Measurements from ENCODE around the gene SPRR2B. TPM values are rescaled to one million over a fixed set of nuclear protein-coding genes. Genes with fewer than 3 reads are reported as not detected.

Gene SPRR2B
- total and polyA plus RNA-seq, 9 of the 15 experiments (the other 6 are each of a cell fraction or from before 2014, with no cell fraction given), result not detected

DNA sequence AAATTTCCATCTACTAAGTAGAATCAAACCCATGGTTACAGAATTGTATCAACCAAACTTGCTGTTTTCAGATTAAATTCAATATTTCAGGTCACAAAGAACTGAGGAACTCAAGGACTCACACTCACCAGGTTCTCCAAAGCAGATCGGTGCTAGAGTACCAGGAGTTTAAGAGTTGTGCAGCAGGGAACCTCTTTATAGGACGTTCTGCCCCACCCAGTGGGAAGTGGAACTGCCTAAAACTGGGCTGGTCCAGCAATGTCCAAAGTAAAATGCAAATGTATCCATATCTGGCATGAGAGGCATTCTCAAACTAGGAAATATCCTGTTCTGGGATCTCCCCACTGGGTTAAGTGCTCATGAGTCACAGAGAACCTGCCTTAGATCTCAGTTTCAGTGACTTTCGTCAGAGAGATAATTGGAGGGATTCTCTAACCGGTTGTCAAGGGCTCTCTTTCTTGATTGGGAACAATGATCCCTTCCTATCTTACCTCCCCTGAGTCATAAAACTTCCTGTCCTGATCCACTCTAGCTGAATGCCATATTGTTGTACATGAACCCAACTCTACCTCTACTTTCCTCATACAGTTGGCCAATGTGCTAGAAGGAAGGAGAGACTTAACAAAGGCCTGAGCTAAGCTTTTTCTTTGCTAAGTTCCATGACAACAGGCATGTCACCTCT, 30.3 kb downstream of the SPRR2B start, which contains the start of gene SPRR2D (continued):
- no peak for TF ChIP-seq ZBTB8A (IDR thresholded peaks at IDR 0.05; ENCODE audit: partially characterized antibody)
- peak; percentile 98 for TF ChIP-seq POLR2H (tag; IDR thresholded peaks at IDR 0.05; ENCODE audit: low read depth)
- TF ChIP-seq ETV1 (tag; conservative IDR thresholded peaks at IDR 0.05; ENCODE audit: low read depth), result 0 out of 2 replicates have a peak, but pooled peaks have one; percentile 6
- no peak for TF ChIP-seq POLR2G (IDR thresholded peaks at IDR 0.05; ENCODE audit: low read depth, low read length)
- TF ChIP-seq MYNN (IDR thresholded peaks at IDR 0.05), result no peak
- no peak for TF ChIP-seq MYNN (CRISPR knock-in tag; IDR thresholded peaks at IDR 0.05)
- no peak for TF ChIP-seq MTA3 (IDR thresholded peaks at IDR 0.05; ENCODE audit: borderline replicate concordance)
- TF ChIP-seq ZNF695 (CRISPR knock-in tag; IDR thresholded peaks at IDR 0.05), result no peak
- no peak for TF ChIP-seq SAP30 (IDR thresholded peaks at IDR 0.05; ENCODE audit: borderline replicate concordance, insufficient read depth, low read depth, low read length, poor library complexity, severe bottlenecking)
- TF ChIP-seq, protein P1, sequence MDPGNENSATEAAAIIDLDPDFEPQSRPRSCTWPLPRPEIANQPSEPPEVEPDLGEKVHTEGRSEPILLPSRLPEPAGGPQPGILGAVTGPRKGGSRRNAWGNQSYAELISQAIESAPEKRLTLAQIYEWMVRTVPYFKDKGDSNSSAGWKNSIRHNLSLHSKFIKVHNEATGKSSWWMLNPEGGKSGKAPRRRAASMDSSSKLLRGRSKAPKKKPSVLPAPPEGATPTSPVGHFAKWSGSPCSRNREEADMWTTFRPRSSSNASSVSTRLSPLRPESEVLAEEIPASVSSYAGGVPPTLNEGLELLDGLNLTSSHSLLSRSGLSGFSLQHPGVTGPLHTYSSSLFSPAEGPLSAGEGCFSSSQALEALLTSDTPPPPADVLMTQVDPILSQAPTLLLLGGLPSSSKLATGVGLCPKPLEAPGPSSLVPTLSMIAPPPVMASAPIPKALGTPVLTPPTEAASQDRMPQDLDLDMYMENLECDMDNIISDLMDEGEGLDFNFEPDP (CRISPR knock-in tag; IDR thresholded peaks at IDR 0.05), result no peak
- 0 out of 2 replicates have a peak, but pooled peaks have one; percentile 49 for TF ChIP-seq ZEB2 (IDR thresholded peaks at IDR 0.05)
- no peak for TF ChIP-seq KLF1 (tag; IDR thresholded peaks at IDR 0.05)
- no peak for TF ChIP-seq ZNF140 (CRISPR knock-in tag; IDR thresholded peaks at IDR 0.05)
- TF ChIP-seq ZNF717 (CRISPR knock-in tag; IDR thresholded peaks at IDR 0.05), result no peak
- TF ChIP-seq, protein P2, sequence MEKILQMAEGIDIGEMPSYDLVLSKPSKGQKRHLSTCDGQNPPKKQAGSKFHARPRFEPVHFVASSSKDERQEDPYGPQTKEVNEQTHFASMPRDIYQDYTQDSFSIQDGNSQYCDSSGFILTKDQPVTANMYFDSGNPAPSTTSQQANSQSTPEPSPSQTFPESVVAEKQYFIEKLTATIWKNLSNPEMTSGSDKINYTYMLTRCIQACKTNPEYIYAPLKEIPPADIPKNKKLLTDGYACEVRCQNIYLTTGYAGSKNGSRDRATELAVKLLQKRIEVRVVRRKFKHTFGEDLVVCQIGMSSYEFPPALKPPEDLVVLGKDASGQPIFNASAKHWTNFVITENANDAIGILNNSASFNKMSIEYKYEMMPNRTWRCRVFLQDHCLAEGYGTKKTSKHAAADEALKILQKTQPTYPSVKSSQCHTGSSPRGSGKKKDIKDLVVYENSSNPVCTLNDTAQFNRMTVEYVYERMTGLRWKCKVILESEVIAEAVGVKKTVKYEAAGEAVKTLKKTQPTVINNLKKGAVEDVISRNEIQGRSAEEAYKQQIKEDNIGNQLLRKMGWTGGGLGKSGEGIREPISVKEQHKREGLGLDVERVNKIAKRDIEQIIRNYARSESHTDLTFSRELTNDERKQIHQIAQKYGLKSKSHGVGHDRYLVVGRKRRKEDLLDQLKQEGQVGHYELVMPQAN (IDR thresholded peaks at IDR 0.05; ENCODE audit: borderline replicate concordance), result no peak
- no peak for TF ChIP-seq ETV5 (CRISPR knock-in tag; IDR thresholded peaks at IDR 0.05; ENCODE audit: low read depth)
- TF ChIP-seq HNRNPLL (IDR thresholded peaks at IDR 0.05; ENCODE audit: low read depth, low read length, poor library complexity, severe bottlenecking), result no peak
- no peak for TF ChIP-seq PURB (CRISPR knock-in tag; IDR thresholded peaks at IDR 0.05; ENCODE audit: low read depth)
- no peak for TF ChIP-seq MCM7 (IDR thresholded peaks at IDR 0.05)
- TF ChIP-seq MAFG (tag; conservative IDR thresholded peaks at IDR 0.05), result no peak
- TF ChIP-seq TCF7 (IDR thresholded peaks at IDR 0.05; ENCODE audit: borderline replicate concordance), result no peak
- TF ChIP-seq HEY1 (CRISPR knock-in tag; IDR thresholded peaks at IDR 0.05; ENCODE audit: borderline replicate concordance), result no peak
- TF ChIP-seq ARNT (IDR thresholded peaks at IDR 0.05), result no peak
- no peak for TF ChIP-seq ZNF347 (CRISPR knock-in tag; IDR thresholded peaks at IDR 0.05; ENCODE audit: low read depth)
- TF ChIP-seq ZNF311 (CRISPR knock-in tag; IDR thresholded peaks at IDR 0.05), result no peak
- TF ChIP-seq, protein P3, sequence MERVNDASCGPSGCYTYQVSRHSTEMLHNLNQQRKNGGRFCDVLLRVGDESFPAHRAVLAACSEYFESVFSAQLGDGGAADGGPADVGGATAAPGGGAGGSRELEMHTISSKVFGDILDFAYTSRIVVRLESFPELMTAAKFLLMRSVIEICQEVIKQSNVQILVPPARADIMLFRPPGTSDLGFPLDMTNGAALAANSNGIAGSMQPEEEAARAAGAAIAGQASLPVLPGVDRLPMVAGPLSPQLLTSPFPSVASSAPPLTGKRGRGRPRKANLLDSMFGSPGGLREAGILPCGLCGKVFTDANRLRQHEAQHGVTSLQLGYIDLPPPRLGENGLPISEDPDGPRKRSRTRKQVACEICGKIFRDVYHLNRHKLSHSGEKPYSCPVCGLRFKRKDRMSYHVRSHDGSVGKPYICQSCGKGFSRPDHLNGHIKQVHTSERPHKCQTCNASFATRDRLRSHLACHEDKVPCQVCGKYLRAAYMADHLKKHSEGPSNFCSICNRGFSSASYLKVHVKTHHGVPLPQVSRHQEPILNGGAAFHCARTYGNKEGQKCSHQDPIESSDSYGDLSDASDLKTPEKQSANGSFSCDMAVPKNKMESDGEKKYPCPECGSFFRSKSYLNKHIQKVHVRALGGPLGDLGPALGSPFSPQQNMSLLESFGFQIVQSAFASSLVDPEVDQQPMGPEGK (CRISPR knock-in tag; IDR thresholded peaks at IDR 0.05; ENCODE audit: borderline replicate concordance), result no peak
